A549 treated with CORT108297 at 1 μM for 4 hours (cell line): ENCODE results near the gene RIPOR2. TPM values are rescaled to one million over a fixed set of nuclear protein-coding genes. Genes with fewer than 3 reads are reported as not detected.

ENCODE experiments used
- total RNA-seq: library from RNA; stranded (reverse); fragments of 200-300 nt; extraction: Qiagen RNA extraction; gene quantifications from 5 replicates; pipeline ENCODE4 v1.2.3, GENCODE V29; 2022

The RIPOR2 gene, protein sequence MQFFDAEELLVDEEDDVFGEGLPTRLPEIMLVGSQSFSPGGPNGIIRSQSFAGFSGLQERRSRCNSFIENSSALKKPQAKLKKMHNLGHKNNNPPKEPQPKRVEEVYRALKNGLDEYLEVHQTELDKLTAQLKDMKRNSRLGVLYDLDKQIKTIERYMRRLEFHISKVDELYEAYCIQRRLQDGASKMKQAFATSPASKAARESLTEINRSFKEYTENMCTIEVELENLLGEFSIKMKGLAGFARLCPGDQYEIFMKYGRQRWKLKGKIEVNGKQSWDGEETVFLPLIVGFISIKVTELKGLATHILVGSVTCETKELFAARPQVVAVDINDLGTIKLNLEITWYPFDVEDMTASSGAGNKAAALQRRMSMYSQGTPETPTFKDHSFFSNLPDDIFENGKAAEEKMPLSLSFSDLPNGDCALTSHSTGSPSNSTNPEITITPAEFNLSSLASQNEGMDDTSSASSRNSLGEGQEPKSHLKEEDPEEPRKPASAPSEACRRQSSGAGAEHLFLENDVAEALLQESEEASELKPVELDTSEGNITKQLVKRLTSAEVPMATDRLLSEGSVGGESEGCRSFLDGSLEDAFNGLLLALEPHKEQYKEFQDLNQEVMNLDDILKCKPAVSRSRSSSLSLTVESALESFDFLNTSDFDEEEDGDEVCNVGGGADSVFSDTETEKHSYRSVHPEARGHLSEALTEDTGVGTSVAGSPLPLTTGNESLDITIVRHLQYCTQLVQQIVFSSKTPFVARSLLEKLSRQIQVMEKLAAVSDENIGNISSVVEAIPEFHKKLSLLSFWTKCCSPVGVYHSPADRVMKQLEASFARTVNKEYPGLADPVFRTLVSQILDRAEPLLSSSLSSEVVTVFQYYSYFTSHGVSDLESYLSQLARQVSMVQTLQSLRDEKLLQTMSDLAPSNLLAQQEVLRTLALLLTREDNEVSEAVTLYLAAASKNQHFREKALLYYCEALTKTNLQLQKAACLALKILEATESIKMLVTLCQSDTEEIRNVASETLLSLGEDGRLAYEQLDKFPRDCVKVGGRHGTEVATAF
- 0.08 to 0.12 TPM (median 0.08 TPM) in 4 of 5 replicates, not detected in the other for total RNA-seq

DNA sequence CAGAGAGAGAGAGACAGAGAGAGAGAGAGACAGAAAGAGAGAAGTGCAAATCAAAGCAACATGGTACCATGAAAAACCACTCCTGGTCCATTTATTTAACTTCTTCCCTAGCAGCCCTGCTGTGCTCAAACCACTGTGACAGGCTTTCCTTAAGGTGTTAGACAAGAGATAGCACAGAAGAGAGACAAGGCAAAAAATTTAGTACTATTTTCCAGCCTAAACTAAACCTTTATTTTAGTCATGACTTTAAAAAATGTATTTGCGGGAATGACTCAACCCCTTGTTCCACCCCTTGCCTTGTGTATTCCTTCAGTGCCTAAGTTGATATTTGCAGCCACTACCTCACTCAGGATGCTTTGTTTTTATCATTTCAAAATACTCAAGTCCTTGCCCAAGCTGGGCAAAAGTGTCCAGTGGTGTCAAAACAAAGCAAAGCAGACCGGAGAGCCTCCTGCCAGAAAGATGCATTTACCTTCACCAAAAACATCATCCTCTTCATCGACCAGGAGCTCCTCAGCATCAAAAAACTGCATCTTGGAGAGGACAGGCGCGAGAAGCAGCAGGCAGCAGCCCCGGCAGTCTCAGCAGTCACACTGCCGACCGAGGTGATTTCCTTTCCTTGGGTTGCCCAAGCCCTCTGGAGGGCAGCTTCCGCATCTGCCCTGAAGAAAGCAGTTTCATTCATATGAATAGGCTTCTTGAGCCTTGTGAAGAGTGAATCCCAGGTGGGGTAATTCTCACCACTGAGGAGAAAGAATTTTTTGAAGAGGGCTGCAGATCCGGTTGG, at the start of gene RIPOR2:
Gene RIPOR2 (minus strand): TSS at position 595 of the 787 bp plus-strand sequence. CDS start 62 bp downstream, at position 533.

DNA sequence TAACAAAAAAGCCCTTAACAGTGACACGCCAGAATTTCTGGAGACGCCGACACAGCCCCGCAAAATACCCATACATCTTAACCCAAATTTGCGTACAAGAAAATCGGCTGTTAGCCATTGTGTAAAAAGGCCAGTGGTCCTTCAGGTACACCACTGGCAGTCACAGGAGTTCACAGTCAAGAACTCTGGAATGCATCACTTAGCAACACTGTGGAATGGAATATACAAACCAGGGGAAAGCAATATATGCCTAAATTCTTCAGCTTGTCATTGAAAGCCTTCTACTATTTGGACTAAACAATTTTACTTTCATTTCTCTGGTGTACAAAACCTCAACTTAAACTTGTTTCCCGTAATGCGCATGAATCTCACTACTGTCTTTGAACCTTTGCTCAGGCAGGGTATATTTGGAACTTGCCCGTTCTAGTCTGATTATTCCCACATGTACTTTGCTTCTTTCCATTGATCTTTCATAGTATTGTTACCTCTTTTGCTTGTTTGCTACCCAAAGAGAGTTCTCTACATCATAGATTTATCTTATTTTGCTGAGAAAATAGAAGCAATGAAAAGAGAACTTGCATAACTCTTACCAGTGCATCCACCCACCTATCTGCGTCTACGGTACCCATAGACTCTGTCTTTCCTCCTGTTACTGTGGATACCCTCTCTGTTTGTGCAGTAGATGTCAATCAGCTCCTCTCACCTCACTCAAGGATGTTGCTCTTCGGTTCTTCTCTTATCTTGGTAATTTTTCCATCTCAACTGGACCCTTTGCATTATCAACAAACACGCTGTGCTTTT, 136.8 kb downstream of the RIPOR2 start, which contains the start of gene ARMH2:
Gene ARMH2 (minus strand): TSS at position 178 of the 801 bp plus-strand sequence. CDS start 60 bp downstream, at position 118.

DNA sequence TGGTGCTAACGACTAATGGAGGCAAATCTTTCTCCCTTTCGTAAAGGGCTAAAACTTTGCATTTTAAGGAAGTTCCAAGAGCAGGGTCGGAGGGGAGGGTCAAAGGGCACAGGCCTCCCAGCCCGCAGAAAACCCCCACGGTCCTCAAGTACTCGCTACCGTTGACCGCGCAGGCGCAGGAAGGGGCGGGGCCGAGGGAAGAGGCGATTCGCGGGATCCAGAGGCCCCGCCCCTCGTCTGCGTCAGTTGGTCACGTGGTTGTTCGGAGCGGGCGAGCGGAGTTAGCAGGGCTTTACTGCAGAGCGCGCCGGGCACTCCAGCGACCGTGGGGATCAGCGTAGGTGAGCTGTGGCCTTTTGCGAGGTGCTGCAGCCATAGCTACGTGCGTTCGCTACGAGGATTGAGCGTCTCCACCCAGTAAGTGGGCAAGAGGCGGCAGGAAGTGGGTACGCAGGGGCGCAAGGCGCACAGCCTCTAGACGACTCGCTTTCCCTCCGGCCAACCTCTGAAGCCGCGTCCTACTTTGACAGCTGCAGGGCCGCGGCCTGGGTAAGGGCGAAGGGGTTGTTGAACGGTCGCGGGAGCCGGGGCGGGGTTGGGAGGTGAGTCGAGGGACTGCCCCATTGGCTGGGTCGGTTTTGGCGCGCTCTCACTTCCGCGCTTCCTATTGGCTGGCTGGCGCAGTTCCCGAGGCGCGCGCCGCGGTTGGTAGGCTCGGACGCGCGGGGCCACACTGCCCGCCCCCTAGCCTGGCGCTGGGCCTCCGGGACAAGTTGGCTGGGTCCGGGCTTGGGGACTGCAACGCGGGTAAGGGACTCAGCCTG, 160.9 kb downstream of the RIPOR2 start, which contains the start of gene GMNN:
Gene GMNN (plus strand): TSS at position 242 of the 824 bp plus-strand sequence. CDS start 2,310 bp downstream, outside the sequence.

Other genes with a start within 250 kb of the RIPOR2 start
- gene C6orf62, start 216.8 kb downstream of the RIPOR2 start, total RNA-seq = 47.0 to 67.5 TPM (median 53.3 TPM) in 5 replicates
- 51.0 to 62.3 TPM (median 53.4 TPM) in 5 replicates for gene GMNN, start 161.0 kb downstream of the RIPOR2 start, total RNA-seq
- not detected in 5 replicates for gene ARMH2, start 137.0 kb downstream of the RIPOR2 start, total RNA-seq